Activated T-cell treated with anti-CD3 and anti-CD28 coated beads for 1 hour (primary cell): ENCODE data around the gene PI4KB.
A peak's percentile ranks its signal among the peaks of the same experiment; 100 is the strongest.

ENCODE experiments used
- DNase-seq: peaks from one replicate; pipeline ENCODE4 v3.0.0-alpha.2; 2020; ENCODE audit warnings: low read depth

The PI4KB gene

DNA sequence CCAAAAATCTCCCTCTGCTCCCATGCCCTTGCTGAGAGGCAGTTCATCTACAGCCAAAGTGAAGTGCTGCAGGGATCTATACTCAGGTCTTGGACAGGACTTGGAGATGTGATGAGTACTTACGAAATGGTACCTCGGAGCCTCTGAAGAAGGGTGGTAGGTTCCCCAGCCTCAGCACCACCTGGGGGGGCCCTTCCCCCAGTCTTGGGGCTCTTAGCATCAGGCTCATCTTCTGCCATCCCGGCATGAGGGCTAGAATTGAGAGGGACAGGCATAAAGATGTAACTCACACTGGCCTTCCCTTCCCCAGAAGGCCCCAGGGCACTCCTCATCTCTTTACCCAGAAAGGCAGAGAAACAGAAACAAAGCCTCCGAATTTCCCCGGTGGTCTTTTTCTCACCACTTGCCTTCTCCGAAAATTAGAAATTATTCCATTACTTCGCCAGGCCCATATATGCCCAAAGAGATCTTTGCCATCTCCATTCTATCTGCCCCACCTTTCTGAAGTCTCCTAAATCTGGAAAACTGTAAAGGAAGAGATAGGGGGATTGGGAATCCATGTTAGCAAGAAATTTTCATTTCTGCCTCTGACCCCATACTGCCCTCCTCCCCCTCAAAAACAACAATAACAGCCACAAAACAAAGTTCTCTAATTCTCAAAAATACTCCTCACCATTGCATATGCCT, 19.0 kb upstream of the PI4KB start:
- no peak for DNase-seq

- no peak for DNase-seq
These were observed 17.1 kb upstream of the PI4KB start for GRCh38 chr1:151344291-151344690.

- DNase-seq: no peak
These were observed 16.4 kb upstream of the PI4KB start for GRCh38 chr1:151343587-151343986.

DNA sequence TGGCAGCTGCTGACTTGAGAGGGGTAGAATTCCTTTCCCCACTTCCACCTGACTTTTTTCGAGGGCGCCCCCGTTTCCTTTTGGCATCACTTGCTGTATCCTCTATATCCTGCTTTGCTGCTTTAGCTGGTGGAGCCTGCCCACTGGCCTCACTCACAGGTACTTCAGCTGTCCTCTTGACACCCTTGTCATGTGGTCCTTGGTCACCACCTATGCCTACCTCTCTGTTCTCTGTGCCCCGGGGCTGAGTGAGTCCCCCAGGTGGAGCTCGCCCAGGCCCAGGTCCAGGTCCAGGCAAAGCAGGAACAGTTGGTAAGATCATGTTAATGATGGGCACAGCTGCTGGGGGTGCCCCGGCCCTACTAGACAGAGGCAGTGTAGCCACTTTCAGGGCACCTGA, 15.4 kb upstream of the PI4KB start:
- no peak for DNase-seq

DNA sequence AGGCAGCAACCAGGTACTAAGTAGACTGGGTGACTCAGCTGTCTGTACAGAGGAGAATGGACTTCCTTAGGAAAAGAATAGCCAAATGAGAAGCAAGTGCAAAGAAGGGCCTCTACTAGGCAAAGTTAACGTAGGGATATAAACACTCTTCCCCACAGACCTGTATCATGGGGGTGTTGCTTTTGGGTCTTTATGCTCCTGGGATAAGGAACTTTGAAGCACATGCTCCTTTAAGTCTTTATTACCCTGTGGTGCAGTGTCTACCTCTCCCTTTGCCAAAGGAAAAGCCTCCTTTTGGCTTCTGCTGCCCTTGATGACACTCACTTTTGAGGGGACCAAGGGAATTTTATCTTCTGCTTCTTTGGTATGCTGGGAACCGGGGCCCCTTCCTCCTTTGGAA, 14.8 kb upstream of the PI4KB start:
- no peak for DNase-seq

DNA sequence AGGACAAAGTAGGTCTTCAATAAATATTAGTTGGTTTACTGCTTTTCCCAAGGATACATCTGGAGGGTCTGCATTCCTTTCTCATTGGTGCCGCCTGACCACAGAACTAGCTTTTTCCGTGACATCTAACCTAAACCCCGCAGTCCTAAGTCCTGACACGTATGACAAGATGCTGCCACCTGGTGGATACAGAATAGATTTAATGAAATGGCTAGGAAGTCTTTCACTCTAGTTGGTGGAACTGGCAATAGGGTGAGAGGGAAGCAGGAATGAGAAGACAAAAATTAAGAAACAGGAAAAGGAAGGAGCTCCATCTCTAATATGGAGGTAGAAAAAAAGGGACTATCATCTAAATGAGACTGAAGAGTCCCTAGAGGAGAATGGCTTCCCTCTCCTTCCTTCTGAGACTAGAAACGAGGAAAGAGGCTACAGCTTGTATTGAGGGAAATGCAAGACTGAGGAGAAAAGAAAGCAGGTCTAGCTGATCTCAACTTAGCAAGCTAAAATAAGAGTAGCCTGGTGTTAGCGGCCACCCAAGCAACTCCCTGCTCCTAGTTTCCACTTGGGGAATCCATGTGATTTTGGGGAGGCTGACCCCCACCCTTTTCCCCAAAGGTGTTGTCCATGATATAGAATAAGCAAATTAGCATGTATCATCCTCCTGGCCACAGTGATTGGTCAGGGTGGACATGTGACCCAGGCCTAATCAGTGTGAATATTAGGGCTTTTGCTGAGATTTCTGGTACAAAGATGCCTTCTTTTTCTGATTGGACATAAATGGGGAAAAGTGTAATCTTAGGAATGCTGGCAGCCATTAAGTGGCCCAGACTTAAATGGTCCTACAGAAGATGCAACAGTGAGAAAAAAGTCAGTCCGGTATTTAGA, 13.9 kb upstream of the PI4KB start:
- DNase-seq: peak; percentile 26

- no peak for DNase-seq
These were observed 9.3 kb upstream of the PI4KB start for GRCh38 chr1:151336556-151336955.

- no peak for DNase-seq
These were observed 7.6 kb upstream of the PI4KB start for GRCh38 chr1:151334822-151335221.

DNA sequence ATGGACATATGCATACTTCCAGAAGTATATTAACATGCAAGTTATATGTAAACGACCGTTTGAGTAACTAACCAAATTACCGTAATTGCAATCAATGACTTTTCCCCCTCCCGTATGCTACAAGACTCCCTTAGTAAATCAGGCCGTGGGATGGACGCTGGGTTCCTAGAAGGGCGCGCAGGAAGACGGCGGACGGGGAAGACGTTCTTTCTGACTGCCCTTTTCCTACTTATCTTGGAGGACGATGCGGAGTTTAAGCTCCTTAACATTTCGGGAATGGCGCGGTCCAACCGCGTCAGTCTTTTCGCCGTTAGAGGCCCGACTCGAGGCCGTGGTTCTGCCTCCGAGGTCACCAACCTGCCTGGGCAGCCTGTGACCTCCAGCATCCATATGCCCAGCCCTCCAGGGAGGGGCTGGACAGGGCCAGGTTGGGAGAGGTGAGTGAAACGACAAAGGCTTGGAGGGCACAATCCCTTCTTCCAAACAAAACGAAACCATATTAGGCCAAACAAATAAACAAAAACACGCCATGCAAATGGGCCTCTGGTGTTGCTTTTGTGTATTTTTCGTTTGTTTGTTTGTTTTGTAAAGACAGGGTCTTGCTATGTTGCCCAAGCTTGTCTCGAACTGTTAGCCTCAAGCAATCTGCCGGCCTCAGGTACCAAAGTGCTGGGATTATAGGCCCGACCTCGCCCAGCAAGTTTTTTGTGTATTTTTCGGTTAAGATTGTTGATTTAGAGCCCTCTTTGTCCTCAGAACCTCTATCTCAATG, 873 bp upstream of the PI4KB start:
- DNase-seq: no peak

GRCh38 chr1:151326619-151327222, 495 bp downstream of the PI4KB start:
- DNase-seq: peak; percentile 30

- no peak for DNase-seq
These were observed 1.4 kb downstream of the PI4KB start for GRCh38 chr1:151325646-151326429.

DNA sequence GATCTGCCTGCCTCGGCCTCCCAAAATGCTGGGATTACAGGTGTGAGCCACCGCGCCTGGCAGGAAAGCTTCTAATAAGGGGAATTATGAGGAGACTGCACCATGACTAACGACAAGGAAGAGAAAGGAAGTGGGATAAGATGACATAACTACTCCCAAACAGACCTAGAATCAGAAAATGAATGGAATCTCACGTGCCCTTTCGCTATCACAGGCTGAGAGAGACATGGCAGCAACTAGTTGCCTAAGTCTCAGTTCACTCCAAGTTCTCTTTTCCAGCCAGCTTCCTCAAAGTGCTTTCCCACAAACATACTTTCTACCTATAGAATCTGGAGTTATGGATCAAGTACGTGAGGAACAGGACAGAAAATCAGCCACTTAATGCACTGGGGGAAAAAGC, 2.0 kb downstream of the PI4KB start:
- no peak for DNase-seq

GRCh38 chr1:151324390-151324930, 2.8 kb downstream of the PI4KB start:
- no peak for DNase-seq

DNA sequence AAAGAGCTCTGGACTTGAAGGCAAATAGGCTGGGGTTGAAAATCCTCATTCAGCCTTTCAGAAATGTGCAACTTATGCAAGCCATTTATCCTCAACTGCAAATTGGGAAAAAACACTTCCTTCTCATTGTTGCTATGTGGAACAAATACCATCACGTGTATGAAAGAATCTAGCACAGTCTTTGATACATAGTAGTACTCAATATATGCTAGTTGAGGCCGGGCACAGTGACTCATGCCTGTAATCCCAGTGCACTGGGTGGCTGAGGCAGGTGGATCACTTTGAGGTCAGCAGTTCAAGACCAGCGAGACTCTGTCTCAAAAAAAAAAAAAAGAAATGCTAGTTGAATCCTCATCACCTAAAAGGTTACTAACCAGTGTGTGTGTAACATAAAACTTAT, 8.2 kb downstream of the PI4KB start:
- DNase-seq: no peak

DNA sequence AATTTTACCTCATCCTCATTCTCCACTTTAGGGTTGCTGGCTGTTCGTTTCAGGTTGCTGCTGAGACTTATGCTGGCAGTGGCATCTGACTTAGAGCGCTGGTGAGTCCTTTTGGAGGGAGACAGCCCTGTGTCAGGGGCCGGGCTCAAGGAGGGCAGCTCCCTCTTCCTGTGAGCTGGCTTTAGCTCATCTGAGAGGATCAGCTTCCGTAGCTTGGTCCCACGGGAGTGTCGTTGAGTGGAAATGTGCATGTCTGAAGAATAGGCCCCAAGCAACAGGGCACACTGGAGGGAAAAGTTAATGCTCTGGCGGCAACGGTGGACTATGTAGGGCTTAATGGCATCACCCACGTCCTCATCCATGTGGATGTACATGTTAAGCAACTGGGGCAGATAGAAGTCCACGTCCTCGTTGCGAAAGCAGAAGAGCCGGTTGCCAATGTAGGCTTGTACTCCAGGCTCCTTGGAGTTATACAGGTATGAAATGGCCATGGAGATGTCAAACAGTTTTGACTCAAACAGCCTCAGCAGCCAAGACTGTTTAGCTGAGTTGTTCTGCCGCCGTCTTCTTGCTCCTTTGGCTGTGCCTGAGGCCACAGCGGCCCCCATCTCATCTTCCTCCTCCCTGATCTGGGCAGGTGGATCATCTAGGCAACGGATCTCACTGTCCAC, 11.5 kb downstream of the PI4KB start:
- DNase-seq: no peak

GRCh38 chr1:151314137-151314875, 12.9 kb downstream of the PI4KB start:
- DNase-seq: no peak

GRCh38 chr1:151313501-151313900, 13.7 kb downstream of the PI4KB start:
- no peak for DNase-seq

DNA sequence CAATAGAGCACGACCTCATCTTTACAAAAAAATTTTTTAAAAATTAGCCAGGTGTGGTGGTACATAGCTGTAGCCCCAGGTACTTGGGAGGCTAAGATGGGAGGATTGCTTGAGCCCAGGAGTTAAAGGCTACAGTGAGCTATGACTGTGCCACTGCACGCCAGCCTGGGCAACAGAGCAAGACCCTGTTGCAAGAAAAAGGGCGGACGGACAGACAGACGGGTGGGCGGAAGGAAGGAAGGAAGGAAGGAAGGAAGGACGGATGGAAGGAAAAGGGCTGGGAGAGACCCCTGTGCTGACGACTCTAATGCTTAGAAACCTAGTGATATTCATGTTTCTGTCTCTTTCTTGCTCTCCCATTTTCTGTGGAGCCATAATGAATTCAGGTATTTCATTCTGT, 14.4 kb downstream of the PI4KB start:
- DNase-seq: no peak

DNA sequence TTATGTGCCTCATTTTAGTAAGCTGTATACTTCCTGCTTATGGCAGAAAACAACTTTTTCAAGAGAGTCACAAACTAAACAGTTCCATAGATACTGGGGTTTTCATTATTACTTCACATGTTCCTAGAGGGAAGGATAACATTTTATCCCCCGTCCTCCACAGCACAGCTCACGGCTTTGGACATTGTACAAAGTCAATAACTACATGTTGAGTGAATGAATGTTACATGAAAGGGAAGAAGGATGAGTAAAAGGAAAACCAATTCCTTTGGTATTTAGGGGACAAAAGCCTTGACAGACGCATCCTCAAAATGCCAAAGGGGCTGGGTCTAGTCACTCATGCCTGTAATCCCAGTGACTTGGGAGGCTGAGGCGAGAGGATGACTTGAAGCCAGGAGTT, 14.8 kb downstream of the PI4KB start:
- DNase-seq: no peak
